GM23338 (cell line): Measurements from ENCODE around the gene USH1C. TPM values are rescaled to one million over a fixed set of nuclear protein-coding genes. Genes with fewer than 3 reads are reported as not detected.

Source experiments
- ATAC-seq: fragments of 200-7000 bp; cut with Tn5 transposase; 3 replicates; pipeline ENCODE4 v1.9.1; 2020
- DNase-seq: peaks from one replicate; pipeline ENCODE4 v3.0.0-alpha.2; 2015; ENCODE audit warnings: low spot score
- H2AFZ ChIP-seq: fragments of 200-600 bp; sonication (generic); 2 replicates; pipeline ENCODE4 v1.8.0; 2016; ENCODE audit warnings: antibody characterized with exemption, mild to moderate bottlenecking, moderate library complexity
- H3F3A ChIP-seq: fragments of 200-600 bp; sonication (generic); replicated peaks from 2 replicates; pipeline ENCODE4 v1.8.0; 2017; ENCODE audit warnings: antibody characterized with exemption, mixed run types, low read depth
- H3K27ac ChIP-seq: fragments of 200-600 bp; sonication (generic); 2 replicates; pipeline ENCODE4 v1.6.1; 2016; ENCODE audit warnings: low read depth
- H3K27me3 ChIP-seq: fragments of 200-600 bp; sonication (generic); 2 replicates; pipeline ENCODE4 v1.8.0; 2016; ENCODE audit warnings: mild to moderate bottlenecking, mixed run types, moderate library complexity; ENCODE audit not compliant: insufficient read depth
- H3K36me3 ChIP-seq: fragments of 200-600 bp; sonication (generic); 2 replicates; pipeline ENCODE4 v1.8.0; 2016; ENCODE audit warnings: mild to moderate bottlenecking; ENCODE audit not compliant: insufficient read depth
- H3K4me1 ChIP-seq: fragments of 200-600 bp; sonication (generic); 2 replicates; pipeline ENCODE4 v1.8.0; 2016; ENCODE audit warnings: mild to moderate bottlenecking, moderate library complexity; ENCODE audit not compliant: insufficient read depth
- H3K4me2 ChIP-seq: fragments of 200-600 bp; sonication (generic); 2 replicates; pipeline ENCODE4 v1.7.1; 2017; ENCODE audit warnings: mixed run types
- H3K4me3 ChIP-seq: fragments of 200-600 bp; sonication (generic); 2 replicates; pipeline ENCODE4 v1.6.1; 2016; ENCODE audit warnings: mixed run types
- H3K79me2 ChIP-seq: fragments of 200-600 bp; sonication (generic); replicated peaks from 2 replicates; pipeline ENCODE4 v1.8.0; 2017; ENCODE audit warnings: mild to moderate bottlenecking; ENCODE audit not compliant: insufficient read depth
- H3K9me2 ChIP-seq: fragments of 200-600 bp; sonication (generic); 2 replicates; pipeline ENCODE4 v1.8.0; 2017; ENCODE audit not compliant: insufficient read depth
- H4K20me1 ChIP-seq: fragments of 200-600 bp; sonication (generic); replicated peaks from 2 replicates; pipeline ENCODE4 v1.8.0; 2017; ENCODE audit warnings: mild to moderate bottlenecking; ENCODE audit not compliant: insufficient read depth
- H3K27ac Mint-ChIP-seq: 2 replicates; pipeline ENCODE4 v1.8.0; 2020; ENCODE audit warnings: inconsistent platforms, mild to moderate bottlenecking, moderate library complexity, mixed read lengths
- H3K27me3 Mint-ChIP-seq: 3 replicates; pipeline ENCODE4 v1.8.0; 2022; ENCODE audit warnings: low read depth, mild to moderate bottlenecking, moderate library complexity, mixed read lengths, inconsistent platforms; ENCODE audit not compliant: insufficient read depth, poor library complexity
- H3K36me3 Mint-ChIP-seq: 3 replicates; pipeline ENCODE4 v1.8.0; 2021; ENCODE audit warnings: low read depth, mild to moderate bottlenecking, inconsistent platforms, moderate library complexity, mixed read lengths
- H3K4me1 Mint-ChIP-seq: 3 replicates; pipeline ENCODE4 v1.8.0; 2020; ENCODE audit warnings: mild to moderate bottlenecking, inconsistent platforms, mixed read lengths
- H3K4me3 Mint-ChIP-seq: 3 replicates; pipeline ENCODE4 v1.8.0; 2021; ENCODE audit warnings: moderate library complexity, mild to moderate bottlenecking, inconsistent platforms, mixed read lengths
- H3K9me3 Mint-ChIP-seq: 3 replicates; pipeline ENCODE4 v1.8.0; 2020; ENCODE audit warnings: moderate library complexity, mild to moderate bottlenecking, inconsistent platforms, mixed read lengths
- CTCF ChIP-seq, 2 experiments: fragments of 200-600 bp in 1 of 2; sonication (generic) in 1 of 2; conservative IDR thresholded peaks; 2 replicates each; pipeline versions ENCODE4 v1.5.1 to v1.6.1; 2016 to 2017; ENCODE audit warnings: antibody characterized with exemption in 2 of 2, low read depth in 2 of 2, mild to moderate bottlenecking in 2 of 2, moderate library complexity in 1 of 2
- ETS1 ChIP-seq: IDR thresholded peaks from 2 replicates; pipeline ENCODE4 v1.6.1; 2016; ENCODE audit warnings: antibody characterized with exemption
- EZH2 ChIP-seq: fragments of 200-600 bp; sonication (generic); IDR thresholded peaks from one replicate; pipeline ENCODE4 v1.8.0; 2017; ENCODE audit warnings: antibody characterized with exemption, mild to moderate bottlenecking, low read depth; ENCODE audit not compliant: unreplicated experiment
- EZH2phosphoT487 ChIP-seq: fragments of 200-600 bp; sonication (generic); IDR thresholded peaks from one replicate; pipeline ENCODE4 v1.8.1; 2018; ENCODE audit warnings: antibody characterized with exemption; ENCODE audit not compliant: unreplicated experiment
- NANOG ChIP-seq: IDR thresholded peaks from 2 replicates; pipeline ENCODE4 v1.6.1; 2016; ENCODE audit warnings: antibody characterized with exemption, borderline replicate concordance
- STAT1 ChIP-seq: IDR thresholded peaks from one replicate; pipeline ENCODE4 v1.6.1; 2016; ENCODE audit warnings: antibody characterized with exemption; ENCODE audit not compliant: unreplicated experiment
- ZNF114 ChIP-seq: fragments of 250-450 bp; sonication (Bioruptor Pico); IDR thresholded peaks from 2 replicates; pipeline ENCODE4 v1.5.0; 2020; ENCODE audit warnings: mild to moderate bottlenecking, moderate library complexity
- polyA plus RNA-seq: library from polyadenylated mRNA; unstranded; fragments of >200 nt; fragmentation: Nextera tagmentation; extraction: Ambion mirVana; gene quantifications from 2 replicates; pipeline ENCODE4 v1.2.1, GENCODE V29; 2016
- total RNA-seq: library from RNA; depleted of rRNA; stranded (reverse); fragments of >200 nt; shearing (Covaris generic); gene quantifications from 2 replicates; pipeline ENCODE4 v1.2.3, GENCODE V29; 2014

Gene USH1C
- total and polyA plus RNA-seq, 2 experiments from 2014 or later = 1.3 to 1.8 TPM

DNA sequence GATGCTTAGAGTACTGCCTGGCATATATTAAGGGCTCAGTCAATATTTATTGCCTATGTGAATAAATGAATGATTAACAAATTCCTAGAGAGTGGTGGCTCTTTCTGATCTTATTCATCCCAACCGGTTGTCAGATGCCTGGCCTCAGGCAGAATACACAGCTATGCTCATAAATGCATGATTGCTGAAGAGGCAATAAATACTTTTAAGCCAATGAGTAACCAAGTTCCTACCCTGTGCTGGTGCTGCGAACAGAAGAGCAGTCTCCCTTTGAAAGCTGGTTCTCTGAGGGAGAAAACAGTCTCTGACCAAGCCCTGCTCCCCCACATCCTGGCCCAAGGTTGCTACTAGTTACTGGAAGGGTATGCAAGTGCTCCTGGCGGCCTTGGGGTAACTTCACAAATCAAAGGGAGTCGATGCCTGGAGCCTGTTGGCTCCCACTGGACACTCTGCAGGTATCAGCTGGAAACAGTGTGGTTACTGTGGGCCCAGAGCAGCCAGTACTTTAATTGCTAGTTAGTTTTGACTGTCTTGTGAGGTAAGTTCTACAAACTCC, 2.8 kb downstream of the USH1C start (continued):
- TF ChIP-seq ETS1 (no peak), EZH2 (no peak)

- no peaks in the 10 kb centered on the region for H3K9me3 Mint-ChIP-seq
- ATAC-seq (no peak), DNase-seq (no peak)
- no peaks in the 10 kb centered on the region for H3F3A ChIP-seq
- no peak overlapping the region for H2AFZ ChIP-seq
- peaks cover 13% of the 10 kb centered on the region for H3K27me3 ChIP-seq
- peaks cover 17% of the 10 kb centered on the region for H3K27me3 Mint-ChIP-seq
- no peak overlapping the region for H3K4me2 ChIP-seq
- no peak overlapping the region for H3K4me3 ChIP-seq
- H3K36me3 Mint-ChIP-seq = no peaks in the 10 kb centered on the region
- no peak overlapping the region for H3K27ac Mint-ChIP-seq
- no peaks in the 10 kb centered on the region for H3K79me2 ChIP-seq
- H3K27ac ChIP-seq = no peak overlapping the region
- H3K4me3 Mint-ChIP-seq = no peak overlapping the region
- peaks cover 12% of the 10 kb centered on the region; the same call in 1 of the 2 replicates for H3K4me1 ChIP-seq
- TF ChIP-seq ZNF114 (CRISPR knock-in tag) (no peak), NANOG (no peak), STAT1 (no peak), EZH2 (no peak), CTCF (conservative IDR thresholded peaks at IDR 0.05; ENCODE audit: low read depth in 2 of 2) (no peak), EZH2phosphoT487 (no peak)
- H3K9me2 ChIP-seq = no peaks in the 10 kb centered on the region
- peaks cover 36% of the 10 kb centered on the region for H3K4me1 Mint-ChIP-seq
- no peaks in the 10 kb centered on the region for H4K20me1 ChIP-seq
- no peaks in the 10 kb centered on the region for H3K36me3 ChIP-seq
Measured at GRCh38 chr11:17540807-17541206, 3.4 kb downstream of the USH1C start.

GRCh38 chr11:17538731-17539130, 5.5 kb downstream of the USH1C start:
- H3K79me2 ChIP-seq = no peaks in the 10 kb centered on the region
- no peak overlapping the region for H3K4me3 ChIP-seq
- H3K4me2 ChIP-seq = no peak overlapping the region
- H3K9me3 Mint-ChIP-seq = no peaks in the 10 kb centered on the region
- peaks cover 12% of the 10 kb centered on the region; the same call in 1 of the 2 replicates for H3K4me1 ChIP-seq
- H3K27me3 Mint-ChIP-seq = peaks cover 10% of the 10 kb centered on the region
- no peak overlapping the region for H3K4me3 Mint-ChIP-seq
- no peaks in the 10 kb centered on the region for H3K36me3 Mint-ChIP-seq
- peaks cover 10% of the 10 kb centered on the region for H3K27me3 ChIP-seq
- no peaks in the 10 kb centered on the region for H3K36me3 ChIP-seq
- H4K20me1 ChIP-seq = no peaks in the 10 kb centered on the region
- no peak for TF ChIP-seq EZH2phosphoT487
- no peak overlapping the region for H3K27ac ChIP-seq
- H3K9me2 ChIP-seq = no peaks in the 10 kb centered on the region
- ATAC-seq = peak; percentile 36; the same call in 2 of the 3 replicates
- peaks cover 36% of the 10 kb centered on the region for H3K4me1 Mint-ChIP-seq
- no peaks in the 10 kb centered on the region for H3F3A ChIP-seq
- no peak overlapping the region for H2AFZ ChIP-seq
- DNase-seq = no peak
- no peak overlapping the region for H3K27ac Mint-ChIP-seq
